WTC11 (cell line): ENCODE results near the gene NFKBIE. TPM values are rescaled to one million over a fixed set of nuclear protein-coding genes. Genes with fewer than 3 reads are reported as not detected.
A peak's percentile ranks its signal among the peaks of the same experiment; 100 is the strongest.

ENCODE experiments used
- ATAC-seq: fragments of 200-7000 bp; cut with Tn5 transposase; 2 replicates; pipeline ENCODE4 v1.10.0; 2021; ENCODE audit warnings: mild to moderate bottlenecking, moderate library complexity
- CTCF ChIA-PET: fragments of 300-600 bp; sonication (Branson Sonifier 250); formaldehyde crosslinking; loops from one replicate; lab custom pipeline; 2021; ENCODE audit warnings: antibody characterized with exemption; lab: Charles Lee
- POLR2A ChIA-PET: fragments of 350-600 bp; sonication (Branson Sonifier 250); formaldehyde crosslinking; loops from one replicate; lab custom pipeline; 2021; ENCODE audit warnings: antibody characterized with exemption; lab: Charles Lee
- DNase-seq: peaks from one replicate; pipeline ENCODE4 v3.0.0; 2021; ENCODE audit warnings: low spot score
- H3K27ac Mint-ChIP-seq: 2 replicates; pipeline ENCODE4 v1.8.0; 2021; ENCODE audit warnings: mixed read lengths
- H3K27me3 Mint-ChIP-seq: 2 replicates; pipeline ENCODE4 v1.8.0; 2021; ENCODE audit warnings: low read depth, mild to moderate bottlenecking, moderate library complexity, mixed read lengths
- H3K36me3 Mint-ChIP-seq: 2 replicates; pipeline ENCODE4 v1.8.0; 2021; ENCODE audit warnings: mixed read lengths
- H3K4me1 Mint-ChIP-seq: 2 replicates; pipeline ENCODE4 v1.8.0; 2022; ENCODE audit warnings: mixed read lengths
- H3K4me3 Mint-ChIP-seq: 2 replicates; pipeline ENCODE4 v1.8.0; 2021; ENCODE audit warnings: mild to moderate bottlenecking, moderate library complexity, mixed read lengths
- H3K9me3 Mint-ChIP-seq: 2 replicates; pipeline ENCODE4 v1.8.0; 2021; ENCODE audit warnings: mixed read lengths
- CREM ChIP-seq: sonication (generic); formaldehyde crosslinking; IDR thresholded peaks from 2 replicates; pipeline ENCODE4 v1.8.1; 2022; ENCODE audit warnings: mild to moderate bottlenecking, missing genetic modification reagents, moderate library complexity
- ETV6 ChIP-seq: sonication (generic); formaldehyde crosslinking; IDR thresholded peaks from 2 replicates; pipeline ENCODE4 v1.8.1; 2022; ENCODE audit warnings: mild to moderate bottlenecking, missing genetic modification reagents
- FOXJ3 ChIP-seq: sonication (generic); formaldehyde crosslinking; IDR thresholded peaks from 2 replicates; pipeline ENCODE4 v1.9.0; 2021; ENCODE audit warnings: missing genetic modification reagents, mild to moderate bottlenecking, borderline replicate concordance
- GRHL2 ChIP-seq: fragments of 250-450 bp; sonication (Bioruptor Pico); IDR thresholded peaks from 2 replicates; pipeline ENCODE4 v1.8.0; 2022; ENCODE audit warnings: mild to moderate bottlenecking, moderate library complexity; ENCODE audit not compliant: insufficient replicate concordance, severe bottlenecking
- GTF2I ChIP-seq: fragments of 250-450 bp; sonication (Bioruptor Pico); conservative IDR thresholded peaks from 2 replicates; pipeline ENCODE4 v1.4.0; 2021; ENCODE audit warnings: mild to moderate bottlenecking
- JUN ChIP-seq: sonication (generic); formaldehyde crosslinking; IDR thresholded peaks from 2 replicates; pipeline ENCODE4 v1.8.0; 2023; ENCODE audit warnings: mild to moderate bottlenecking, missing genetic modification reagents
- KAT7 ChIP-seq: sonication (generic); formaldehyde crosslinking; IDR thresholded peaks from 2 replicates; pipeline ENCODE4 v1.8.1; 2023; ENCODE audit warnings: missing genetic modification reagents, mild to moderate bottlenecking, borderline replicate concordance
- MYBL2 ChIP-seq: sonication (generic); formaldehyde crosslinking; IDR thresholded peaks from 2 replicates; pipeline ENCODE4 v1.8.1; 2023; ENCODE audit warnings: mild to moderate bottlenecking, moderate library complexity, missing genetic modification reagents
- NFYB ChIP-seq: sonication (generic); formaldehyde crosslinking; conservative IDR thresholded peaks from 2 replicates; pipeline ENCODE4 v1.8.0; 2022; ENCODE audit warnings: low read depth, missing genetic modification reagents
- OVOL2 ChIP-seq: fragments of 250-450 bp; sonication (Bioruptor Pico); IDR thresholded peaks from 2 replicates; pipeline ENCODE4 v1.9.0; 2021; ENCODE audit warnings: mild to moderate bottlenecking, borderline replicate concordance
- PRRX2 ChIP-seq: fragments of 250-450 bp; sonication (Bioruptor Pico); IDR thresholded peaks from 2 replicates; pipeline ENCODE4 v1.8.0; 2021; ENCODE audit warnings: mild to moderate bottlenecking
- RELA ChIP-seq: sonication (generic); formaldehyde crosslinking; IDR thresholded peaks from 2 replicates; pipeline ENCODE4 v1.8.1; 2022; ENCODE audit warnings: missing genetic modification reagents, mild to moderate bottlenecking, borderline replicate concordance
- SMAD3 ChIP-seq: sonication (generic); formaldehyde crosslinking; IDR thresholded peaks from 2 replicates; pipeline ENCODE4 v1.8.0; 2022; ENCODE audit warnings: missing genetic modification reagents, mild to moderate bottlenecking, borderline replicate concordance
- ZNF232 ChIP-seq: sonication (generic); formaldehyde crosslinking; IDR thresholded peaks from 2 replicates; pipeline ENCODE4 v1.8.0; 2022; ENCODE audit warnings: mild to moderate bottlenecking, missing genetic modification reagents
- ZNF416 ChIP-seq: fragments of 250-450 bp; sonication (Bioruptor Pico); IDR thresholded peaks from 2 replicates; pipeline ENCODE4 v1.9.0; 2021; ENCODE audit warnings: mild to moderate bottlenecking, inconsistent platforms
- ZNF671 ChIP-seq: fragments of 250-450 bp; sonication (Bioruptor Pico); IDR thresholded peaks from 2 replicates; pipeline ENCODE4 v1.8.0; 2021; ENCODE audit warnings: mild to moderate bottlenecking
- total RNA-seq: library from RNA; stranded (reverse); gene quantifications from 3 replicates; pipeline ENCODE4 v1.2.3, GENCODE V29; 2021
- TF ChIP-seq, protein P1 (sequence below): sonication (generic); formaldehyde crosslinking; IDR thresholded peaks from 2 replicates; pipeline ENCODE4 v1.8.0; 2022; ENCODE audit warnings: mild to moderate bottlenecking, missing genetic modification reagents
- TF ChIP-seq, protein P2 (sequence below): fragments of 250-450 bp; sonication (Bioruptor Pico); conservative IDR thresholded peaks from 2 replicates; pipeline ENCODE4 v1.9.0; 2021; ENCODE audit warnings: mild to moderate bottlenecking
- TF ChIP-seq, protein P3 (sequence below): sonication (generic); formaldehyde crosslinking; IDR thresholded peaks from 2 replicates; pipeline ENCODE4 v1.8.0; 2022; ENCODE audit warnings: missing genetic modification reagents
- TF ChIP-seq, protein P4 (sequence below): fragments of 200-600 bp; IDR thresholded peaks from 2 replicates; pipeline ENCODE4 v1.8.0; 2022; ENCODE audit warnings: antibody characterized with exemption
- TF ChIP-seq, protein P5 (sequence below): sonication (generic); formaldehyde crosslinking; IDR thresholded peaks from 2 replicates; pipeline ENCODE4 v1.8.1; 2023; ENCODE audit warnings: mild to moderate bottlenecking, missing genetic modification reagents
- TF ChIP-seq, protein P6 (sequence below): fragments of 250-450 bp; sonication (Bioruptor Pico); IDR thresholded peaks from 2 replicates; pipeline ENCODE4 v1.9.0; 2021; ENCODE audit warnings: mild to moderate bottlenecking
- TF ChIP-seq, protein P7 (sequence below): sonication (generic); formaldehyde crosslinking; IDR thresholded peaks from 2 replicates; pipeline ENCODE4 v1.8.1; 2022; ENCODE audit warnings: mild to moderate bottlenecking, moderate library complexity, missing genetic modification reagents

The NFKBIE gene
- total RNA-seq, 1 experiment from 2014 or later, result 10.3 TPM

DNA sequence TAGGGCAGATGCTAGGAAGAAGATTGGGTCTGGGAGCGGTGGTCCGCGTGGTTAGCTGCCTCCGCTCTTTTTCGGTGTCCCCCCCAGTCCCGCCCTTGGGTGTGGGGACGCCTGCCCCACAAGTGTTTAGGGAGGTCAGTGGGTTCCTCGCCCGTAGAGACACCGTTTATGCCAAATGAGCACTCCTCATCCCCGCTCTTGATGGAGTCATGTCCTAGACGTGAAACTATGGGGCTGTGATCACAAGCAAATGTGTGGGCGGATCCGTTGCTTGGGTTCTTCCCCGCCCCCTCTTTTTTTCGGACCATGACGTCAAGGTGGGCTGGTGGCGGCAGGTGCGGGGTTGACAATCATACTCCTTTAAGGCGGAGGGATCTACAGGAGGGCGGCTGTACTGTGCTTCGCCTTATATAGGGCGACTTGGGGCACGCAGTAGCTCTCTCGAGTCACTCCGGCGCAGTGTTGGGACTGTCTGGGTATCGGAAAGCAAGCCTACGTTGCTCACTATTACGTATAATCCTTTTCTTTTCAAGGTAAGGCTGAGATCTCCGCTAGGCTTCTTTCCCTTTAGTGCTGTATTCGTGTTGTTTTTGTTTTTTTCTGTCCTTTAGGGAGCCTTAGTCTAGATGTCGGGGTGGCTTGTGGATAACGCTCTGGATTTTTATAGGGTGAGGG is 18.6 kb downstream of the NFKBIE start, which contains the start of gene HSP90AB1:
Gene HSP90AB1, plus strand, starts transcription at position 439 of the 675 bp plus-strand sequence. CDS start 1,529 bp downstream, outside the sequence.
- Mint-ChIP-seq H3K36me3 (peaks cover 48% of the 10 kb centered on the region), H3K4me3 (peak within 1 kb of the TSS; percentile 99), H3K27ac (peak within 1 kb of the TSS; percentile 99), H3K27me3 (peaks cover 10% of the 10 kb centered on the region), H3K4me1 (peaks cover 37% of the 10 kb centered on the region), H3K9me3 (no peaks in the 10 kb centered on the region)
- ATAC-seq (peak; percentile 59), DNase-seq (peak; percentile 93)
- ChIA-PET CTCF (interaction anchor here (0.7 to 7.2 kb wide), 15 partner anchors 9 to 387 kb away, joined by 3 to 80 read pairs (median 4); partner anchors contain the start of genes AARS2, SLC29A1 and SLC35B2), POLR2A (interaction anchor here (0.6 to 4.9 kb wide), 23 partner anchors 9 to 617 kb away, joined by 3 to 83 read pairs (median 5); partner anchors contain the start of genes AARS2, MRPL14, MYMX and SLC29A1)
- TF ChIP-seq, protein P1, sequence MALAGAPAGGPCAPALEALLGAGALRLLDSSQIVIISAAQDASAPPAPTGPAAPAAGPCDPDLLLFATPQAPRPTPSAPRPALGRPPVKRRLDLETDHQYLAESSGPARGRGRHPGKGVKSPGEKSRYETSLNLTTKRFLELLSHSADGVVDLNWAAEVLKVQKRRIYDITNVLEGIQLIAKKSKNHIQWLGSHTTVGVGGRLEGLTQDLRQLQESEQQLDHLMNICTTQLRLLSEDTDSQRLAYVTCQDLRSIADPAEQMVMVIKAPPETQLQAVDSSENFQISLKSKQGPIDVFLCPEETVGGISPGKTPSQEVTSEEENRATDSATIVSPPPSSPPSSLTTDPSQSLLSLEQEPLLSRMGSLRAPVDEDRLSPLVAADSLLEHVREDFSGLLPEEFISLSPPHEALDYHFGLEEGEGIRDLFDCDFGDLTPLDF (CRISPR knock-in tag), result no peak
- TF ChIP-seq, protein P2, sequence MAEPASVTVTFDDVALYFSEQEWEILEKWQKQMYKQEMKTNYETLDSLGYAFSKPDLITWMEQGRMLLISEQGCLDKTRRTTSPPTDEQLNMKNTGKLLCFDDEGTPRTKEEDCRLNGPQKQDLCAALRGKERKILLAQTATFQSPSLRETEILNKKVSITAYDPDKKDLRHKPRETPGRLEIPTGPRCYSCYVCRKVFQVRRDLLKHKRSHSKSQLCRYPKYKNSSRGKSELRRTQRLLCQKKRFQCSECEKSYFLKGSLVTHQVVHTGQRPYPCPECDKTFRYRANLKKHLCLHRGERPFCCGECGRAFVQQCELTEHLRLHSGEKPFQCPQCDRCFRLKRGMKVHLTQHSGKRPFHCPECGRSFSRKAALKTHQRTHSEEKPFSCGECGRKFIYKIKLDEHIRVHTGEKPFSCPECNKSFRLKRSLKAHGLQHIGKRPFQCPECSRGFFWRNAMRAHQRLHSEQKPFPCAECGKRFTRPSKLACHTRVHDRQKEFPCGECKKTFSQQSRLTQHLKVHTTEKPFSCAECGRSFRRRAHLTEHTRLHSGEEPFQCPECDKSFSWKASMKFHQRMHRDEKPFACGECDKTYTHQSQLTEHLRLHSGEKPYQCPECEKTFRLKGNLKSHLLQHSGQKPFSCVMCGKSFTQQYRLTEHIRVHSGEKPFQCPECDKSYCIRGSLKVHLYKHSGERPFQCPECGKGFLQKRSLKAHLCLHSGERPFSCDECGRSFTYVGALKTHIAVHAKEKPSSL, result no peak
- TF ChIP-seq, protein P3, sequence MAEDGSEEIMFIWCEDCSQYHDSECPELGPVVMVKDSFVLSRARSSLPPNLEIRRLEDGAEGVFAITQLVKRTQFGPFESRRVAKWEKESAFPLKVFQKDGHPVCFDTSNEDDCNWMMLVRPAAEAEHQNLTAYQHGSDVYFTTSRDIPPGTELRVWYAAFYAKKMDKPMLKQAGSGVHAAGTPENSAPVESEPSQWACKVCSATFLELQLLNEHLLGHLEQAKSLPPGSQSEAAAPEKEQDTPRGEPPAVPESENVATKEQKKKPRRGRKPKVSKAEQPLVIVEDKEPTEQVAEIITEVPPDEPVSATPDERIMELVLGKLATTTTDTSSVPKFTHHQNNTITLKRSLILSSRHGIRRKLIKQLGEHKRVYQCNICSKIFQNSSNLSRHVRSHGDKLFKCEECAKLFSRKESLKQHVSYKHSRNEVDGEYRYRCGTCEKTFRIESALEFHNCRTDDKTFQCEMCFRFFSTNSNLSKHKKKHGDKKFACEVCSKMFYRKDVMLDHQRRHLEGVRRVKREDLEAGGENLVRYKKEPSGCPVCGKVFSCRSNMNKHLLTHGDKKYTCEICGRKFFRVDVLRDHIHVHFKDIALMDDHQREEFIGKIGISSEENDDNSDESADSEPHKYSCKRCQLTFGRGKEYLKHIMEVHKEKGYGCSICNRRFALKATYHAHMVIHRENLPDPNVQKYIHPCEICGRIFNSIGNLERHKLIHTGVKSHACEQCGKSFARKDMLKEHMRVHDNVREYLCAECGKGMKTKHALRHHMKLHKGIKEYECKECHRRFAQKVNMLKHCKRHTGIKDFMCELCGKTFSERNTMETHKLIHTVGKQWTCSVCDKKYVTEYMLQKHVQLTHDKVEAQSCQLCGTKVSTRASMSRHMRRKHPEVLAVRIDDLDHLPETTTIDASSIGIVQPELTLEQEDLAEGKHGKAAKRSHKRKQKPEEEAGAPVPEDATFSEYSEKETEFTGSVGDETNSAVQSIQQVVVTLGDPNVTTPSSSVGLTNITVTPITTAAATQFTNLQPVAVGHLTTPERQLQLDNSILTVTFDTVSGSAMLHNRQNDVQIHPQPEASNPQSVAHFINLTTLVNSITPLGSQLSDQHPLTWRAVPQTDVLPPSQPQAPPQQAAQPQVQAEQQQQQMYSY, result no peak
- TF ChIP-seq OVOL2 (CRISPR knock-in tag) (peak; percentile 59; the same call in 1 of the 2 replicates), NFYB (CRISPR knock-in tag) (no peak), RELA (CRISPR knock-in tag) (0 out of 2 replicates have a peak, but pooled peaks have one; percentile 33), ZNF232 (CRISPR knock-in tag) (peak; percentile 94), FOXJ3 (no peak), ZNF416 (CRISPR knock-in tag) (0 out of 2 replicates have a peak, but pooled peaks have one; percentile 28), KAT7 (CRISPR knock-in tag) (peak; percentile 84), GTF2I (CRISPR knock-in tag) (no peak), GRHL2 (CRISPR knock-in tag) (no peak), ETV6 (CRISPR knock-in tag) (peak; percentile 30; the same call in 1 of the 2 replicates), ZNF671 (CRISPR knock-in tag) (peak; percentile 57; the same call in 1 of the 2 replicates), CREM (CRISPR knock-in tag) (peak; percentile 49; the same call in 1 of the 2 replicates), PRRX2 (peak; percentile 57), SMAD3 (CRISPR knock-in tag) (peak; percentile 94), JUN (CRISPR knock-in tag) (0 out of 2 replicates have a peak, but pooled peaks have one; percentile 66), MYBL2 (CRISPR knock-in tag) (no peak)
- TF ChIP-seq, protein P4, sequence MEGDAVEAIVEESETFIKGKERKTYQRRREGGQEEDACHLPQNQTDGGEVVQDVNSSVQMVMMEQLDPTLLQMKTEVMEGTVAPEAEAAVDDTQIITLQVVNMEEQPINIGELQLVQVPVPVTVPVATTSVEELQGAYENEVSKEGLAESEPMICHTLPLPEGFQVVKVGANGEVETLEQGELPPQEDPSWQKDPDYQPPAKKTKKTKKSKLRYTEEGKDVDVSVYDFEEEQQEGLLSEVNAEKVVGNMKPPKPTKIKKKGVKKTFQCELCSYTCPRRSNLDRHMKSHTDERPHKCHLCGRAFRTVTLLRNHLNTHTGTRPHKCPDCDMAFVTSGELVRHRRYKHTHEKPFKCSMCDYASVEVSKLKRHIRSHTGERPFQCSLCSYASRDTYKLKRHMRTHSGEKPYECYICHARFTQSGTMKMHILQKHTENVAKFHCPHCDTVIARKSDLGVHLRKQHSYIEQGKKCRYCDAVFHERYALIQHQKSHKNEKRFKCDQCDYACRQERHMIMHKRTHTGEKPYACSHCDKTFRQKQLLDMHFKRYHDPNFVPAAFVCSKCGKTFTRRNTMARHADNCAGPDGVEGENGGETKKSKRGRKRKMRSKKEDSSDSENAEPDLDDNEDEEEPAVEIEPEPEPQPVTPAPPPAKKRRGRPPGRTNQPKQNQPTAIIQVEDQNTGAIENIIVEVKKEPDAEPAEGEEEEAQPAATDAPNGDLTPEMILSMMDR, result no peak
- TF ChIP-seq, protein P5, sequence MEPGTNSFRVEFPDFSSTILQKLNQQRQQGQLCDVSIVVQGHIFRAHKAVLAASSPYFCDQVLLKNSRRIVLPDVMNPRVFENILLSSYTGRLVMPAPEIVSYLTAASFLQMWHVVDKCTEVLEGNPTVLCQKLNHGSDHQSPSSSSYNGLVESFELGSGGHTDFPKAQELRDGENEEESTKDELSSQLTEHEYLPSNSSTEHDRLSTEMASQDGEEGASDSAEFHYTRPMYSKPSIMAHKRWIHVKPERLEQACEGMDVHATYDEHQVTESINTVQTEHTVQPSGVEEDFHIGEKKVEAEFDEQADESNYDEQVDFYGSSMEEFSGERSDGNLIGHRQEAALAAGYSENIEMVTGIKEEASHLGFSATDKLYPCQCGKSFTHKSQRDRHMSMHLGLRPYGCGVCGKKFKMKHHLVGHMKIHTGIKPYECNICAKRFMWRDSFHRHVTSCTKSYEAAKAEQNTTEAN (CRISPR knock-in tag), result 0 out of 2 replicates have a peak, but pooled peaks have one; percentile 64
- TF ChIP-seq, protein P6, sequence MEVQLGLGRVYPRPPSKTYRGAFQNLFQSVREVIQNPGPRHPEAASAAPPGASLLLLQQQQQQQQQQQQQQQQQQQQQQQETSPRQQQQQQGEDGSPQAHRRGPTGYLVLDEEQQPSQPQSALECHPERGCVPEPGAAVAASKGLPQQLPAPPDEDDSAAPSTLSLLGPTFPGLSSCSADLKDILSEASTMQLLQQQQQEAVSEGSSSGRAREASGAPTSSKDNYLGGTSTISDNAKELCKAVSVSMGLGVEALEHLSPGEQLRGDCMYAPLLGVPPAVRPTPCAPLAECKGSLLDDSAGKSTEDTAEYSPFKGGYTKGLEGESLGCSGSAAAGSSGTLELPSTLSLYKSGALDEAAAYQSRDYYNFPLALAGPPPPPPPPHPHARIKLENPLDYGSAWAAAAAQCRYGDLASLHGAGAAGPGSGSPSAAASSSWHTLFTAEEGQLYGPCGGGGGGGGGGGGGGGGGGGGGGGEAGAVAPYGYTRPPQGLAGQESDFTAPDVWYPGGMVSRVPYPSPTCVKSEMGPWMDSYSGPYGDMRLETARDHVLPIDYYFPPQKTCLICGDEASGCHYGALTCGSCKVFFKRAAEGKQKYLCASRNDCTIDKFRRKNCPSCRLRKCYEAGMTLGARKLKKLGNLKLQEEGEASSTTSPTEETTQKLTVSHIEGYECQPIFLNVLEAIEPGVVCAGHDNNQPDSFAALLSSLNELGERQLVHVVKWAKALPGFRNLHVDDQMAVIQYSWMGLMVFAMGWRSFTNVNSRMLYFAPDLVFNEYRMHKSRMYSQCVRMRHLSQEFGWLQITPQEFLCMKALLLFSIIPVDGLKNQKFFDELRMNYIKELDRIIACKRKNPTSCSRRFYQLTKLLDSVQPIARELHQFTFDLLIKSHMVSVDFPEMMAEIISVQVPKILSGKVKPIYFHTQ (CRISPR knock-in tag), result peak; percentile 73; the same call in 1 of the 2 replicates
- TF ChIP-seq, protein P7, sequence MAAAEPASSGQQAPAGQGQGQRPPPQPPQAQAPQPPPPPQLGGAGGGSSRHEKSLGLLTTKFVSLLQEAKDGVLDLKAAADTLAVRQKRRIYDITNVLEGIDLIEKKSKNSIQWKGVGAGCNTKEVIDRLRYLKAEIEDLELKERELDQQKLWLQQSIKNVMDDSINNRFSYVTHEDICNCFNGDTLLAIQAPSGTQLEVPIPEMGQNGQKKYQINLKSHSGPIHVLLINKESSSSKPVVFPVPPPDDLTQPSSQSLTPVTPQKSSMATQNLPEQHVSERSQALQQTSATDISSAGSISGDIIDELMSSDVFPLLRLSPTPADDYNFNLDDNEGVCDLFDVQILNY (CRISPR knock-in tag), result 0 out of 2 replicates have a peak, but pooled peaks have one; percentile 30
